Neural cell (in vitro differentiated cells): ENCODE measurements around the gene KRT33A. TPM values are rescaled to one million over a fixed set of nuclear protein-coding genes. Genes with fewer than 3 reads are reported as not detected.

Source experiments
- H2AFZ ChIP-seq: fragments of 200-600, 300-800 bp; sonication (generic), shearing (Covaris generic); 2 replicates; pipeline ENCODE4 v1.6.0; 2014; ENCODE audit warnings: low read depth, mild to moderate bottlenecking, antibody characterized with exemption, low read length, moderate library complexity
- H3F3A ChIP-seq: fragments of 200-600 bp; shearing (Covaris generic); 2 replicates; pipeline ENCODE4 v1.6.1; 2016; ENCODE audit warnings: mild to moderate bottlenecking, moderate library complexity, mixed read lengths, antibody characterized with exemption, low read length; ENCODE audit not compliant: insufficient read depth, poor library complexity, severe bottlenecking
- H3K27ac ChIP-seq: fragments of 200-600, 300-800 bp; sonication (generic), shearing (Covaris generic); 2 replicates; pipeline ENCODE4 v1.5.1; 2014; ENCODE audit warnings: mild to moderate bottlenecking, low read length, moderate library complexity
- H3K27me3 ChIP-seq: fragments of 300-800, 200-600 bp; sonication (generic), shearing (Covaris generic); 2 replicates; pipeline ENCODE4 v1.6.0; 2014; ENCODE audit warnings: mild to moderate bottlenecking, low read depth, low read length, moderate library complexity; ENCODE audit not compliant: insufficient read depth
- H3K36me3 ChIP-seq: fragments of 300-800, 200-600 bp; sonication (generic), shearing (Covaris generic); 2 replicates; pipeline ENCODE4 v1.5.1; 2014; ENCODE audit warnings: mild to moderate bottlenecking, antibody characterized with exemption, low read length, moderate library complexity; ENCODE audit not compliant: insufficient read depth
- H3K4me2 ChIP-seq: fragments of 300-800, 200-600 bp; sonication (generic), shearing (Covaris generic); 2 replicates; pipeline ENCODE4 v1.6.0; 2014; ENCODE audit warnings: mild to moderate bottlenecking, low read length
- H3K4me3 ChIP-seq: fragments of 300-800, 200-600 bp; sonication (generic), shearing (Covaris generic); 2 replicates; pipeline ENCODE4 v1.5.1; 2014; ENCODE audit warnings: mild to moderate bottlenecking, low read length, moderate library complexity
- H3K79me2 ChIP-seq: fragments of 200-600 bp; shearing (Covaris generic); replicated peaks from 2 replicates; pipeline ENCODE4 v1.6.0; 2014; ENCODE audit warnings: mild to moderate bottlenecking, low read length, moderate library complexity; ENCODE audit not compliant: insufficient read depth
- H3K9ac ChIP-seq: fragments of 300-800, 200-600 bp; sonication (generic), shearing (Covaris generic); 2 replicates; pipeline ENCODE4 v1.6.1; 2016; ENCODE audit warnings: mild to moderate bottlenecking, low read length, mixed read lengths
- H3K9me2 ChIP-seq: fragments of 200-600 bp; shearing (Covaris generic); 2 replicates; pipeline ENCODE4 v1.6.1; 2016; ENCODE audit warnings: mild to moderate bottlenecking, low read length, mixed read lengths; ENCODE audit not compliant: insufficient read depth
- H3K9me3 ChIP-seq: fragments of 200-600, 300-800 bp; sonication (generic), shearing (Covaris generic); 2 replicates; pipeline ENCODE4 v1.6.1; 2016; ENCODE audit warnings: mild to moderate bottlenecking, mixed run types, low read length, moderate library complexity, mixed read lengths
- H4K20me1 ChIP-seq: fragments of 200-600 bp; shearing (Covaris generic); 2 replicates; pipeline ENCODE4 v1.6.1; 2016; ENCODE audit warnings: mild to moderate bottlenecking, mixed run types; ENCODE audit not compliant: insufficient read depth
- EP300 ChIP-seq: fragments of 450-650 bp; conservative IDR thresholded peaks from 2 replicates; pipeline ENCODE4 v1.6.1; 2014; ENCODE audit warnings: antibody characterized with exemption, mild to moderate bottlenecking, moderate library complexity; ENCODE audit not compliant: poor library complexity, severe bottlenecking
- EZH2 ChIP-seq: fragments of 200-600, 300-800 bp; shearing (Covaris generic), sonication (generic); IDR thresholded peaks from 2 replicates; pipeline ENCODE4 v1.6.1; 2014; ENCODE audit warnings: antibody characterized with exemption, low read length, borderline replicate concordance, mild to moderate bottlenecking; ENCODE audit not compliant: insufficient read depth, poor library complexity, severe bottlenecking
- MXI1 ChIP-seq: fragments of 450-650 bp; conservative IDR thresholded peaks from 2 replicates; pipeline ENCODE4 v1.6.1; 2014; ENCODE audit warnings: antibody characterized with exemption, mild to moderate bottlenecking; ENCODE audit not compliant: poor library complexity, severe bottlenecking
- POLR2AphosphoS5 ChIP-seq: IDR thresholded peaks from 2 replicates; pipeline ENCODE4 v1.6.1; 2012
- RAD21 ChIP-seq: fragments of 450-650 bp; conservative IDR thresholded peaks from 2 replicates; pipeline ENCODE4 v1.6.1; 2014; ENCODE audit warnings: antibody characterized with exemption, mild to moderate bottlenecking, moderate library complexity
- SMC3 ChIP-seq: fragments of 450-650 bp; conservative IDR thresholded peaks from 2 replicates; pipeline ENCODE4 v1.6.1; 2014; ENCODE audit warnings: antibody characterized with exemption, mild to moderate bottlenecking, moderate library complexity; ENCODE audit not compliant: poor library complexity
- TAF1 ChIP-seq: IDR thresholded peaks from 2 replicates; pipeline ENCODE4 v1.6.1; 2012; ENCODE audit warnings: low read depth
- polyA plus RNA-seq: library from polyadenylated mRNA; depleted of rRNA; stranded (reverse); fragments of >200 nt; gene quantifications from 2 replicates; pipeline ENCODE4 v1.2.3, GENCODE V29; 2014
- TF ChIP-seq, protein P1 (sequence below): IDR thresholded peaks from 2 replicates; pipeline ENCODE4 v1.6.1; 2012; ENCODE audit warnings: borderline replicate concordance
- TF ChIP-seq, protein P2 (sequence below): fragments of 450-650 bp; IDR thresholded peaks from 2 replicates; pipeline ENCODE4 v1.5.1; 2014; ENCODE audit warnings: antibody characterized with exemption, mild to moderate bottlenecking, moderate library complexity; ENCODE audit not compliant: poor library complexity, severe bottlenecking

The KRT33A gene
- polyA plus RNA-seq, 1 donor from 2014 or later, result not detected

DNA sequence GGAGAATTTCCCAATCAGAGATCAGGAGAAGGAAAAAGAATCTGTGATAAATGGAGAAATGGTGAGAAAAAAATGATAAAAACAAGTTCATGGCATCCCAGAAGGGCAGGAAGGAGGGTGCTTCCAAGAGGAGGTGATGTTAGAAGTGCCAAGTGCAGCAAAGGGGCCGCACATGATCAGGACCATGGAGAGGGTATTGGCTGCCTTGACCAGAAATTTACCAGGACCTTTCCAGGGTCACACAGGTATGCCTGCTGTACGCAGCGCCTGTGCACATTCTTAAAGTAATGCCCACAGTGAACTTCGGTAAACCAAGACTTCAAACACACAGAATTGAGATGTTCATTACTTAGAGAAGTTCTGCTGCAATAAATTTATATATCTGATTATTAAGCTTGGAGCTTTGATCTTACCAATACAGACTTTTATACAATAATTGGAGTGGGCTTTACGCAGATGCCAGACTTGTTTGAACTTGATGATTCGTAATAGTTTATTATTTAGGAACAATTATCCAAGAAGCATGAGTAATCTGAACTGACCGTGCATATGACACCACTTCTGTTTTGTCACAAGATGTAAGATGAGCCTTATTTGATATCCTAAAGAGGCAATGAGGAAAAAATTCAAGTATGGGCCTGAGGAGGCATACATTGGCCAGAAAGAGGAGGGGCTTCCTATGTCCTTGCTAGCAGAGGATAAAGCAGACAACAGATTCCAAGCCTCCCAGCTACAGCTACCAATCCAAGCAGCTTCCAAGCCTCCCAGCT lies 2.2 kb upstream of the KRT33A start:
- Histone ChIP-seq H3K79me2 (no peaks in the 10 kb centered on the region), H3K9me2 (no peaks in the 10 kb centered on the region), H3K27ac (no peak overlapping the region), H4K20me1 (no peaks in the 10 kb centered on the region), H3F3A (no peaks in the 10 kb centered on the region), H2AFZ (no peak overlapping the region), H3K4me2 (no peak overlapping the region), H3K27me3 (no peaks in the 10 kb centered on the region), H3K4me3 (no peak overlapping the region), H3K9me3 (no peaks in the 10 kb centered on the region), H3K9ac (no peak overlapping the region), H3K36me3 (no peaks in the 10 kb centered on the region)
- TF ChIP-seq, protein P1, sequence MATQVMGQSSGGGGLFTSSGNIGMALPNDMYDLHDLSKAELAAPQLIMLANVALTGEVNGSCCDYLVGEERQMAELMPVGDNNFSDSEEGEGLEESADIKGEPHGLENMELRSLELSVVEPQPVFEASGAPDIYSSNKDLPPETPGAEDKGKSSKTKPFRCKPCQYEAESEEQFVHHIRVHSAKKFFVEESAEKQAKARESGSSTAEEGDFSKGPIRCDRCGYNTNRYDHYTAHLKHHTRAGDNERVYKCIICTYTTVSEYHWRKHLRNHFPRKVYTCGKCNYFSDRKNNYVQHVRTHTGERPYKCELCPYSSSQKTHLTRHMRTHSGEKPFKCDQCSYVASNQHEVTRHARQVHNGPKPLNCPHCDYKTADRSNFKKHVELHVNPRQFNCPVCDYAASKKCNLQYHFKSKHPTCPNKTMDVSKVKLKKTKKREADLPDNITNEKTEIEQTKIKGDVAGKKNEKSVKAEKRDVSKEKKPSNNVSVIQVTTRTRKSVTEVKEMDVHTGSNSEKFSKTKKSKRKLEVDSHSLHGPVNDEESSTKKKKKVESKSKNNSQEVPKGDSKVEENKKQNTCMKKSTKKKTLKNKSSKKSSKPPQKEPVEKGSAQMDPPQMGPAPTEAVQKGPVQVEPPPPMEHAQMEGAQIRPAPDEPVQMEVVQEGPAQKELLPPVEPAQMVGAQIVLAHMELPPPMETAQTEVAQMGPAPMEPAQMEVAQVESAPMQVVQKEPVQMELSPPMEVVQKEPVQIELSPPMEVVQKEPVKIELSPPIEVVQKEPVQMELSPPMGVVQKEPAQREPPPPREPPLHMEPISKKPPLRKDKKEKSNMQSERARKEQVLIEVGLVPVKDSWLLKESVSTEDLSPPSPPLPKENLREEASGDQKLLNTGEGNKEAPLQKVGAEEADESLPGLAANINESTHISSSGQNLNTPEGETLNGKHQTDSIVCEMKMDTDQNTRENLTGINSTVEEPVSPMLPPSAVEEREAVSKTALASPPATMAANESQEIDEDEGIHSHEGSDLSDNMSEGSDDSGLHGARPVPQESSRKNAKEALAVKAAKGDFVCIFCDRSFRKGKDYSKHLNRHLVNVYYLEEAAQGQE, result no peak
- TF ChIP-seq TAF1, result no peak

DNA sequence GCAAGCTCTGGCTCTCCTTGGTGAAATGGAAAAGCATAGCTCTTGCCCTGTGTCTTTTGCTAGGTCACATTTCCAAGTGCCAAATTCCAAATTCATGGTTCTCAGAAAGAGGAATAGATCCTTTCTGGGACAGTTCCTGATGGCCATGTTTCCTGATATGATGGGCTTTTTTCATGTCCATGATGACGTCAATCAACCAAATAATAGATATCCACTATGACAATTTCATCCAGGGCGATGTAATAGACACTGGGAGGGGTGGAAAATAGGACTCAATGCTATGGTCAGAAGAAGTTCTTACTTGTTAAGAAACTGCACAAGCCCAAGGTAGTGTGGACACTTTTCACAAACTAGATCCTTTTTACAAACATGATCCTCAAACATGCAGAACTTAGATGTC lies 549 bp upstream of the KRT33A start:
- Histone ChIP-seq H4K20me1 (no peaks in the 10 kb centered on the region), H3K4me2 (no peak overlapping the region), H3K9me2 (no peaks in the 10 kb centered on the region), H3K27me3 (no peaks in the 10 kb centered on the region), H3K36me3 (no peaks in the 10 kb centered on the region), H3K27ac (no peak overlapping the region), H3K79me2 (no peaks in the 10 kb centered on the region), H3F3A (no peaks in the 10 kb centered on the region), H3K9ac (no peak overlapping the region), H3K9me3 (no peaks in the 10 kb centered on the region), H2AFZ (no peak overlapping the region), H3K4me3 (no peak overlapping the region)
- TF ChIP-seq RAD21, result no peak
- TF ChIP-seq EP300, result no peak
- TF ChIP-seq, protein P1, result no peak
- TF ChIP-seq MXI1, result no peak
- TF ChIP-seq, protein P2, sequence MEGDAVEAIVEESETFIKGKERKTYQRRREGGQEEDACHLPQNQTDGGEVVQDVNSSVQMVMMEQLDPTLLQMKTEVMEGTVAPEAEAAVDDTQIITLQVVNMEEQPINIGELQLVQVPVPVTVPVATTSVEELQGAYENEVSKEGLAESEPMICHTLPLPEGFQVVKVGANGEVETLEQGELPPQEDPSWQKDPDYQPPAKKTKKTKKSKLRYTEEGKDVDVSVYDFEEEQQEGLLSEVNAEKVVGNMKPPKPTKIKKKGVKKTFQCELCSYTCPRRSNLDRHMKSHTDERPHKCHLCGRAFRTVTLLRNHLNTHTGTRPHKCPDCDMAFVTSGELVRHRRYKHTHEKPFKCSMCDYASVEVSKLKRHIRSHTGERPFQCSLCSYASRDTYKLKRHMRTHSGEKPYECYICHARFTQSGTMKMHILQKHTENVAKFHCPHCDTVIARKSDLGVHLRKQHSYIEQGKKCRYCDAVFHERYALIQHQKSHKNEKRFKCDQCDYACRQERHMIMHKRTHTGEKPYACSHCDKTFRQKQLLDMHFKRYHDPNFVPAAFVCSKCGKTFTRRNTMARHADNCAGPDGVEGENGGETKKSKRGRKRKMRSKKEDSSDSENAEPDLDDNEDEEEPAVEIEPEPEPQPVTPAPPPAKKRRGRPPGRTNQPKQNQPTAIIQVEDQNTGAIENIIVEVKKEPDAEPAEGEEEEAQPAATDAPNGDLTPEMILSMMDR, result no peak
- TF ChIP-seq POLR2AphosphoS5, result no peak
- TF ChIP-seq EZH2, result no peak
- no peak for TF ChIP-seq TAF1
- TF ChIP-seq SMC3, result no peak
